ENCODE data around the gene IGF2R. TPM values are rescaled to one million over a fixed set of nuclear protein-coding genes. Genes with fewer than 3 reads are reported as not detected.

Gene IGF2R
- total RNA-seq, 2 experiments from 2014 or later = 19.3 to 37.6 TPM

GRCh38 chr6:159960485-159960884 lies 8.4 kb upstream of the IGF2R start:
- Histone ChIP-seq H3K9me3 (ENCODE audit: low read length) (no peaks in the 10 kb centered on the region), H3K36me3 (ENCODE audit: insufficient read depth, low read length) (no peaks in the 10 kb centered on the region), H2AFZ (ENCODE audit: low read length) (no peak overlapping the region), H4K20me1 (ENCODE audit: insufficient read depth, low read length) (no peaks in the 10 kb centered on the region), H3K27ac (ENCODE audit: low read depth, low read length, poor library complexity, severe bottlenecking) (no peak overlapping the region), H3K4me3 (ENCODE audit: low read depth, low read length, poor library complexity, severe bottlenecking) (no peak overlapping the region), H3K4me2 (ENCODE audit: low read length) (no peak overlapping the region), H3K4me1 (ENCODE audit: insufficient read depth, low read length, poor library complexity, severe bottlenecking) (no peaks in the 10 kb centered on the region), H3K9me2 (ENCODE audit: insufficient read depth, low read length) (no peaks in the 10 kb centered on the region), H3K79me2 (ENCODE audit: insufficient read depth, low read depth, low read length) (no peaks in the 10 kb centered on the region)
- ChIA-PET CTCF (ENCODE audit: unreplicated experiment) (no interaction called here), POLR2A (interaction anchor here (1.6 kb wide), 1 partner anchor 13 kb away, joined by 3 read pairs; no protein-coding TSS in a partner anchor)
- BruUV-seq (replicated peaks) = no TSS peak
- TF ChIP-seq, protein P1, sequence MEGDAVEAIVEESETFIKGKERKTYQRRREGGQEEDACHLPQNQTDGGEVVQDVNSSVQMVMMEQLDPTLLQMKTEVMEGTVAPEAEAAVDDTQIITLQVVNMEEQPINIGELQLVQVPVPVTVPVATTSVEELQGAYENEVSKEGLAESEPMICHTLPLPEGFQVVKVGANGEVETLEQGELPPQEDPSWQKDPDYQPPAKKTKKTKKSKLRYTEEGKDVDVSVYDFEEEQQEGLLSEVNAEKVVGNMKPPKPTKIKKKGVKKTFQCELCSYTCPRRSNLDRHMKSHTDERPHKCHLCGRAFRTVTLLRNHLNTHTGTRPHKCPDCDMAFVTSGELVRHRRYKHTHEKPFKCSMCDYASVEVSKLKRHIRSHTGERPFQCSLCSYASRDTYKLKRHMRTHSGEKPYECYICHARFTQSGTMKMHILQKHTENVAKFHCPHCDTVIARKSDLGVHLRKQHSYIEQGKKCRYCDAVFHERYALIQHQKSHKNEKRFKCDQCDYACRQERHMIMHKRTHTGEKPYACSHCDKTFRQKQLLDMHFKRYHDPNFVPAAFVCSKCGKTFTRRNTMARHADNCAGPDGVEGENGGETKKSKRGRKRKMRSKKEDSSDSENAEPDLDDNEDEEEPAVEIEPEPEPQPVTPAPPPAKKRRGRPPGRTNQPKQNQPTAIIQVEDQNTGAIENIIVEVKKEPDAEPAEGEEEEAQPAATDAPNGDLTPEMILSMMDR (conservative IDR thresholded peaks at IDR 0.05; ENCODE audit: low read length) = no peak
- no peak for TF ChIP-seq EZH2phosphoT487 (IDR thresholded peaks at IDR 0.05; ENCODE audit: borderline replicate concordance, low read depth, low read length)
- no peak for DNase-seq (ENCODE audit: low spot score)
- intact Hi-C loops (cut with micrococcal nuclease; ENCODE audit: unreplicated experiment) = loop anchor here (10.0 kb wide), 1 partner anchor 166 kb away; the partner anchor contains the start of gene MRPL18

- ChIA-PET CTCF (ENCODE audit: unreplicated experiment) (no interaction called here), POLR2A (interaction anchor here (0.6 to 1.0 kb wide), 4 partner anchors 20 to 493 kb away, joined by 3 read pairs; no protein-coding TSS in a partner anchor)
- TF ChIP-seq, protein P1 (conservative IDR thresholded peaks at IDR 0.05; ENCODE audit: low read length) = no peak
- no peak for TF ChIP-seq EZH2phosphoT487 (IDR thresholded peaks at IDR 0.05; ENCODE audit: borderline replicate concordance, low read depth, low read length)
- no TSS peak for BruUV-seq (replicated peaks)
- Histone ChIP-seq H3K9me3 (ENCODE audit: low read length) (no peaks in the 10 kb centered on the region), H3K79me2 (ENCODE audit: insufficient read depth, low read depth, low read length) (no peaks in the 10 kb centered on the region), H3K4me1 (ENCODE audit: insufficient read depth, low read length, poor library complexity, severe bottlenecking) (no peaks in the 10 kb centered on the region), H4K20me1 (ENCODE audit: insufficient read depth, low read length) (no peaks in the 10 kb centered on the region), H3K36me3 (ENCODE audit: insufficient read depth, low read length) (no peaks in the 10 kb centered on the region), H3K9me2 (ENCODE audit: insufficient read depth, low read length) (no peaks in the 10 kb centered on the region), H3K4me2 (ENCODE audit: low read length) (no peak overlapping the region), H2AFZ (ENCODE audit: low read length) (no peak overlapping the region), H3K4me3 (ENCODE audit: low read depth, low read length, poor library complexity, severe bottlenecking) (no peak overlapping the region), H3K27ac (ENCODE audit: low read depth, low read length, poor library complexity, severe bottlenecking) (no peak overlapping the region)
- intact Hi-C loops (cut with micrococcal nuclease; ENCODE audit: unreplicated experiment) = loop anchor here (10.0 kb wide), 1 partner anchor 167 kb away; the partner anchor contains the start of gene MRPL18
- no peak for DNase-seq (ENCODE audit: low spot score)
These were observed 7.4 kb upstream of the IGF2R start for GRCh38 chr6:159961528-159961927.

GRCh38 chr6:159963111-159963510 lies 5.8 kb upstream of the IGF2R start:
- Histone ChIP-seq H3K4me1 (ENCODE audit: insufficient read depth, low read length, poor library complexity, severe bottlenecking) (peaks cover 4% of the 10 kb centered on the region), H3K4me2 (ENCODE audit: low read length) (no peak overlapping the region), H3K79me2 (ENCODE audit: insufficient read depth, low read depth, low read length) (no peaks in the 10 kb centered on the region), H2AFZ (ENCODE audit: low read length) (no peak overlapping the region), H3K9me2 (ENCODE audit: insufficient read depth, low read length) (no peaks in the 10 kb centered on the region), H3K27ac (ENCODE audit: low read depth, low read length, poor library complexity, severe bottlenecking) (no peak overlapping the region), H3K4me3 (ENCODE audit: low read depth, low read length, poor library complexity, severe bottlenecking) (no peak overlapping the region), H4K20me1 (ENCODE audit: insufficient read depth, low read length) (no peaks in the 10 kb centered on the region), H3K36me3 (ENCODE audit: insufficient read depth, low read length) (no peaks in the 10 kb centered on the region), H3K9me3 (ENCODE audit: low read length) (no peaks in the 10 kb centered on the region)
- POLR2A ChIA-PET = no interaction called here
- TF ChIP-seq EZH2phosphoT487 (IDR thresholded peaks at IDR 0.05; ENCODE audit: borderline replicate concordance, low read depth, low read length) = no peak
- TF ChIP-seq, protein P1 (conservative IDR thresholded peaks at IDR 0.05; ENCODE audit: low read length) = no peak
- no TSS peak for BruUV-seq (replicated peaks)
- CTCF ChIA-PET (ENCODE audit: unreplicated experiment) = no interaction called here
- intact Hi-C loops (cut with micrococcal nuclease; ENCODE audit: unreplicated experiment) = loop anchor here (10.0 kb wide), 1 partner anchor 168 kb away; the partner anchor contains the start of gene MRPL18
- DNase-seq (ENCODE audit: low spot score) = no peak
